ENCODE results near the gene RBFOX2.

RBFOX2 gene

GRCh38 chr22:35986088-35986487 is 42.5 kb downstream of the RBFOX2 start:
- H3K4me3 ChIP-seq (ENCODE audit: low read depth, low read length): no peak overlapping the region
- DNase-seq: no peak
- no peaks in the 10 kb centered on the region for H3K36me3 ChIP-seq
- H3K9me3 ChIP-seq (ENCODE audit: severe bottlenecking): no peaks in the 10 kb centered on the region
- H3K27ac ChIP-seq: no peak overlapping the region
- TF ChIP-seq CTCF (IDR thresholded peaks at IDR 0.05; ENCODE audit: low read depth, low read length): no peak
- no peaks in the 10 kb centered on the region for H3K27me3 ChIP-seq (ENCODE audit: insufficient read depth, low read depth, severe bottlenecking)

- Histone ChIP-seq H3K4me3 (ENCODE audit: low read depth, low read length) (no peak overlapping the region), H3K36me3 (no peaks in the 10 kb centered on the region), H3K27ac (no peak overlapping the region), H3K27me3 (ENCODE audit: insufficient read depth, low read depth, severe bottlenecking) (no peaks in the 10 kb centered on the region), H3K9me3 (ENCODE audit: severe bottlenecking) (no peaks in the 10 kb centered on the region)
- DNase-seq: no peak
- TF ChIP-seq CTCF (IDR thresholded peaks at IDR 0.05; ENCODE audit: low read depth, low read length): no peak
Observed at GRCh38 chr22:35985371-35985770, 43.3 kb downstream of the RBFOX2 start.

- H3K9me3 ChIP-seq (ENCODE audit: severe bottlenecking): no peaks in the 10 kb centered on the region
- no peaks in the 10 kb centered on the region for H3K36me3 ChIP-seq
- H3K4me3 ChIP-seq (ENCODE audit: low read depth, low read length): no peak overlapping the region
- H3K27me3 ChIP-seq (ENCODE audit: insufficient read depth, low read depth, severe bottlenecking): no peaks in the 10 kb centered on the region
- TF ChIP-seq CTCF (IDR thresholded peaks at IDR 0.05; ENCODE audit: low read depth, low read length): no peak
- no peak for DNase-seq
- H3K27ac ChIP-seq: no peak overlapping the region
Observed at GRCh38 chr22:35984183-35985175, 44.1 kb downstream of the RBFOX2 start.

- Histone ChIP-seq H3K9me3 (ENCODE audit: severe bottlenecking) (no peaks in the 10 kb centered on the region), H3K27me3 (ENCODE audit: insufficient read depth, low read depth, severe bottlenecking) (no peaks in the 10 kb centered on the region), H3K4me3 (ENCODE audit: low read depth, low read length) (no peak overlapping the region), H3K36me3 (no peaks in the 10 kb centered on the region), H3K27ac (no peak overlapping the region)
- no peak for DNase-seq
- no peak for TF ChIP-seq CTCF (IDR thresholded peaks at IDR 0.05; ENCODE audit: low read depth, low read length)
Observed at GRCh38 chr22:35981900-35982299, 46.7 kb downstream of the RBFOX2 start.

GRCh38 chr22:35978889-35979288 is 49.7 kb downstream of the RBFOX2 start:
- Histone ChIP-seq H3K27ac (no peak overlapping the region), H3K36me3 (no peaks in the 10 kb centered on the region), H3K9me3 (ENCODE audit: severe bottlenecking) (no peaks in the 10 kb centered on the region), H3K27me3 (ENCODE audit: insufficient read depth, low read depth, severe bottlenecking) (no peaks in the 10 kb centered on the region), H3K4me3 (ENCODE audit: low read depth, low read length) (no peak overlapping the region)
- no peak for DNase-seq
- TF ChIP-seq CTCF (IDR thresholded peaks at IDR 0.05; ENCODE audit: low read depth, low read length): no peak
